Adipocyte (in vitro differentiated cells): ENCODE measurements around the gene KLK8.
"Not testable (repeated sequence)": the region's sequence is repeated elsewhere in the genome, so short reads cannot be mapped to it uniquely, and the experiment has no call there.

Experiments used
- DNase-seq: peaks from one replicate; pipeline ENCODE4 v3.0.0-alpha.2; 2015; ENCODE audit warnings: low read depth
- H3K27me3 ChIP-seq: replicated peaks from 2 replicates; pipeline ENCODE4 v1.7.0; 2013; ENCODE audit warnings: mild to moderate bottlenecking, low read length, moderate library complexity; ENCODE audit not compliant: control insufficient read depth, insufficient read depth
- H3K36me3 ChIP-seq: 2 replicates; pipeline ENCODE4 v1.7.0; 2013; ENCODE audit warnings: low read length, mild to moderate bottlenecking, moderate library complexity; ENCODE audit not compliant: control insufficient read depth, insufficient read depth, severe bottlenecking
- H3K4me1 ChIP-seq: 2 replicates; pipeline ENCODE4 v1.7.0; 2013; ENCODE audit warnings: mild to moderate bottlenecking, low read length, moderate library complexity; ENCODE audit not compliant: control insufficient read depth, insufficient read depth
- H3K4me3 ChIP-seq: 2 replicates; pipeline ENCODE4 v1.7.0; 2013; ENCODE audit warnings: mild to moderate bottlenecking, low read length, moderate library complexity
- H3K9ac ChIP-seq: 2 replicates; pipeline ENCODE4 v1.7.0; 2013; ENCODE audit warnings: mild to moderate bottlenecking, low read length, moderate library complexity
- H3K9me3 ChIP-seq: 2 replicates; pipeline ENCODE4 v1.7.0; 2013; ENCODE audit warnings: mild to moderate bottlenecking, low read length, moderate library complexity; ENCODE audit not compliant: control insufficient read depth

The KLK8 gene

GRCh38 chr19:50981587-50982146, 19.7 kb downstream of the KLK8 start:
- Histone ChIP-seq H3K27me3 (peaks cover 25% of the 10 kb centered on the region), H3K4me1 (no peaks in the 10 kb centered on the region), H3K4me3 (no peak overlapping the region), H3K9me3 (no peaks in the 10 kb centered on the region), H3K9ac (no peak overlapping the region), H3K36me3 (no peaks in the 10 kb centered on the region)
- DNase-seq = no peak

- Histone ChIP-seq H3K4me3 (no peak overlapping the region), H3K27me3 (peaks cover 33% of the 10 kb centered on the region), H3K9ac (no peak overlapping the region), H3K36me3 (no peaks in the 10 kb centered on the region), H3K4me1 (no peaks in the 10 kb centered on the region), H3K9me3 (no peaks in the 10 kb centered on the region)
- DNase-seq = no peak
These were observed 21.2 kb downstream of the KLK8 start for GRCh38 chr19:50980208-50980607.

- no peaks in the 10 kb centered on the region for H3K9me3 ChIP-seq
- no peak overlapping the region for H3K9ac ChIP-seq
- no peak overlapping the region for H3K4me3 ChIP-seq
- H3K4me1 ChIP-seq = no peaks in the 10 kb centered on the region
- H3K27me3 ChIP-seq = peaks cover 33% of the 10 kb centered on the region
- H3K36me3 ChIP-seq = no peaks in the 10 kb centered on the region
- no peak for DNase-seq
These were observed 21.6 kb downstream of the KLK8 start for GRCh38 chr19:50979758-50980157.

GRCh38 chr19:50978772-50979390, 22.5 kb downstream of the KLK8 start:
- no peaks in the 10 kb centered on the region for H3K36me3 ChIP-seq
- H3K4me3 ChIP-seq = no peak overlapping the region
- no peaks in the 10 kb centered on the region for H3K9me3 ChIP-seq
- no peak overlapping the region for H3K9ac ChIP-seq
- DNase-seq = no peak
- H3K27me3 ChIP-seq = peaks cover 33% of the 10 kb centered on the region
- no peaks in the 10 kb centered on the region for H3K4me1 ChIP-seq

- Histone ChIP-seq H3K4me3 (no peak overlapping the region), H3K9me3 (no peaks in the 10 kb centered on the region), H3K27me3 (peaks cover 33% of the 10 kb centered on the region), H3K9ac (no peak overlapping the region), H3K4me1 (no peaks in the 10 kb centered on the region), H3K36me3 (no peaks in the 10 kb centered on the region)
- no peak for DNase-seq
These were observed 23.8 kb downstream of the KLK8 start for GRCh38 chr19:50977626-50978025.

- H3K9me3 ChIP-seq = no peaks in the 10 kb centered on the region
- peaks cover 29% of the 10 kb centered on the region for H3K27me3 ChIP-seq
- no peak for DNase-seq
- no peak overlapping the region for H3K9ac ChIP-seq
- no peaks in the 10 kb centered on the region for H3K36me3 ChIP-seq
- H3K4me1 ChIP-seq = no peaks in the 10 kb centered on the region
- H3K4me3 ChIP-seq = no peak overlapping the region
These were observed 25.6 kb downstream of the KLK8 start for GRCh38 chr19:50975766-50976165.

GRCh38 chr19:50974702-50975556, 26.5 kb downstream of the KLK8 start:
- no peak for DNase-seq
- H3K4me3 ChIP-seq = no peak overlapping the region
- no peaks in the 10 kb centered on the region for H3K9me3 ChIP-seq
- no peaks in the 10 kb centered on the region for H3K36me3 ChIP-seq
- no peak overlapping the region for H3K9ac ChIP-seq
- peaks cover 29% of the 10 kb centered on the region for H3K27me3 ChIP-seq
- no peaks in the 10 kb centered on the region for H3K4me1 ChIP-seq

GRCh38 chr19:50972795-50973376, 28.5 kb downstream of the KLK8 start:
- no peak overlapping the region for H3K4me3 ChIP-seq
- peaks cover 27% of the 10 kb centered on the region for H3K27me3 ChIP-seq
- no peak overlapping the region for H3K9ac ChIP-seq
- no peak for DNase-seq
- H3K4me1 ChIP-seq = no peaks in the 10 kb centered on the region
- no peaks in the 10 kb centered on the region for H3K36me3 ChIP-seq
- H3K9me3 ChIP-seq = no peaks in the 10 kb centered on the region

- H3K4me3 ChIP-seq, H3K36me3 ChIP-seq, H3K9ac ChIP-seq, H3K4me1 ChIP-seq, DNase-seq, H3K9me3 ChIP-seq: not testable (repeated sequence)
- peaks cover 25% of the 10 kb centered on the region for H3K27me3 ChIP-seq
These were observed 31.6 kb downstream of the KLK8 start for GRCh38 chr19:50969810-50970209.

- Histone ChIP-seq H3K27me3 (peaks cover 25% of the 10 kb centered on the region), H3K36me3 (no peaks in the 10 kb centered on the region), H3K9ac (no peak within 1 kb of the TSS), H3K4me3 (no peak within 1 kb of the TSS), H3K4me1 (no peaks in the 10 kb centered on the region), H3K9me3 (no peaks in the 10 kb centered on the region)
- no peak for DNase-seq
These were observed 32.0 kb downstream of the KLK8 start, which contains the start of gene KLK6 for GRCh38 chr19:50969413-50969760. KLK6 (minus strand) TSS chr19:50969591; CDS start chr19:50968104, 1,487 bp downstream.

GRCh38 chr19:50968716-50969412, 32.5 kb downstream of the KLK8 start:
- no peaks in the 10 kb centered on the region for H3K4me1 ChIP-seq
- H3K4me3 ChIP-seq = no peak overlapping the region
- H3K9me3 ChIP-seq = no peaks in the 10 kb centered on the region
- no peaks in the 10 kb centered on the region for H3K36me3 ChIP-seq
- H3K9ac ChIP-seq = no peak overlapping the region
- no peak for DNase-seq
- peaks cover 25% of the 10 kb centered on the region for H3K27me3 ChIP-seq
